Endothelial cell of umbilical vein (primary cell): ENCODE data around the gene KLRB1. TPM values are rescaled to one million over a fixed set of nuclear protein-coding genes. Genes with fewer than 3 reads are reported as not detected.
A peak's percentile ranks its signal among the peaks of the same experiment; 100 is the strongest.

Source experiments
- BruUV-seq: library from RNA; stranded (reverse); fragments of 400-500 nt; replicated peaks from 2 replicates; lab custom pipeline; 2021; lab: Mats Ljungman, UMichigan
- CTCF ChIA-PET: fragments of 300-600, 350-600 bp; sonication (Branson Sonifier 250); formaldehyde crosslinking; loops from one replicate; lab custom pipeline; 2021; ENCODE audit warnings: antibody characterized with exemption, inconsistent platforms; lab: Charles Lee
- POLR2A ChIA-PET: fragments of 300-600, 350-600 bp; sonication (Branson Sonifier 250); formaldehyde crosslinking; loops from one replicate; lab custom pipeline; 2021; ENCODE audit warnings: antibody characterized with exemption, inconsistent platforms; lab: Charles Lee
- DNase-seq: peaks from one replicate; pipeline ENCODE4 v3.0.0-alpha.2; 2011; ENCODE audit warnings: low read depth, low spot score
- FAIRE-seq: peaks from 2 replicates; lab custom pipeline; 2011; peaks lifted over from hg19 to GRCh38; lab: Jason Lieb, UNC
- H2AFZ ChIP-seq: 2 replicates; pipeline ENCODE4 v1.6.0; 2012; ENCODE audit warnings: low read depth, low read length, control low read depth, inconsistent platforms
- H3K27ac ChIP-seq: 2 replicates; pipeline ENCODE4 v1.5.1; 2011; ENCODE audit warnings: low read depth, mild to moderate bottlenecking, control low read depth, low read length, moderate library complexity; ENCODE audit not compliant: insufficient read depth
- H3K27me3 ChIP-seq, 2 experiments: 2 replicates each; pipeline versions ENCODE4 v1.6.0 to v1.6.1; 2011; ENCODE audit warnings: low read length in 2 of 2, mixed read lengths in 1 of 2; ENCODE audit not compliant: control insufficient read depth in 2 of 2, insufficient read depth in 2 of 2
- H3K36me3 ChIP-seq, 2 experiments: 2 replicates in 1 of 2; 3 replicates in 1 of 2; pipeline ENCODE4 v1.5.1; 2011; ENCODE audit warnings: low read length in 2 of 2, mild to moderate bottlenecking in 1 of 2, moderate library complexity in 1 of 2; ENCODE audit not compliant: control insufficient read depth in 2 of 2, insufficient read depth in 2 of 2; ENCODE audit errors: extremely low read depth in 1 of 2
- H3K4me1 ChIP-seq: 3 replicates; pipeline ENCODE4 v1.5.1; 2011; ENCODE audit warnings: mild to moderate bottlenecking, low read length; ENCODE audit not compliant: control insufficient read depth, insufficient read depth; ENCODE audit errors: extremely low read depth
- H3K4me2 ChIP-seq: 2 replicates; pipeline ENCODE4 v1.6.1; 2011; ENCODE audit warnings: low read length, control low read depth, mixed read lengths; ENCODE audit not compliant: insufficient read depth
- H3K4me3 ChIP-seq, 3 experiments: fragments of 200-600 bp in 1 of 3; sonication (generic), shearing (Covaris generic) in 1 of 3; replicated peaks in 1 of 3; 2 replicates each; pipeline ENCODE4 v1.5.1; 2011 to 2016; ENCODE audit warnings: control low read depth in 3 of 3, low read length in 3 of 3, mild to moderate bottlenecking in 2 of 3, inconsistent platforms in 1 of 3, low read depth in 1 of 3, moderate library complexity in 1 of 3; ENCODE audit not compliant: insufficient read depth in 1 of 3
- H3K79me2 ChIP-seq: 2 replicates; pipeline ENCODE4 v1.6.0; 2012; ENCODE audit warnings: low read length, inconsistent platforms; ENCODE audit not compliant: control insufficient read depth, insufficient read depth
- H3K9ac ChIP-seq: replicated peaks from 2 replicates; pipeline ENCODE3; 2011; ENCODE audit warnings: low read length, control low read depth; ENCODE audit not compliant: insufficient read depth; ENCODE audit errors: extremely low read depth
- H3K9me1 ChIP-seq: replicated peaks from 3 replicates; pipeline ENCODE4 v1.6.0; 2011; ENCODE audit warnings: mild to moderate bottlenecking, low read length; ENCODE audit not compliant: control insufficient read depth, insufficient read depth; ENCODE audit errors: extremely low read depth
- H3K9me3 ChIP-seq: replicated peaks from 2 replicates; pipeline ENCODE4 v1.5.1; 2012; ENCODE audit warnings: low read length, inconsistent platforms; ENCODE audit not compliant: control insufficient read depth, insufficient read depth
- H4K20me1 ChIP-seq: replicated peaks from 2 replicates; pipeline ENCODE3; 2011; ENCODE audit warnings: mild to moderate bottlenecking, low read length; ENCODE audit not compliant: control insufficient read depth, insufficient read depth; ENCODE audit errors: extremely low read depth
- CTCF ChIP-seq, 2 donors: IDR thresholded peaks; 1 replicate in 1 of 2; 2 replicates in 1 of 2; pipeline ENCODE4 v1.5.1; 2011; ENCODE audit warnings: low read length in 2 of 2, mild to moderate bottlenecking in 2 of 2, moderate library complexity in 2 of 2, control low read depth in 1 of 2, inconsistent platforms in 1 of 2, low read depth in 1 of 2; ENCODE audit not compliant: insufficient read depth in 1 of 2; ENCODE audit errors: extremely low read depth in 1 of 2
- EZH2 ChIP-seq: IDR thresholded peaks from 2 replicates; pipeline ENCODE4 v1.6.1; 2012; ENCODE audit warnings: borderline replicate concordance, low read depth, mild to moderate bottlenecking, moderate library complexity, low read length, inconsistent platforms; ENCODE audit not compliant: severe bottlenecking
- FOS ChIP-seq: IDR thresholded peaks from 2 replicates; pipeline ENCODE4 v1.6.1; 2011; ENCODE audit warnings: mild to moderate bottlenecking, low read length, moderate library complexity, borderline replicate concordance; ENCODE audit not compliant: insufficient read depth
- GATA2 ChIP-seq: IDR thresholded peaks from 2 replicates; pipeline ENCODE4 v1.7.0; 2011; ENCODE audit warnings: low read depth, mild to moderate bottlenecking, moderate library complexity, mixed read lengths, low read length; ENCODE audit not compliant: insufficient read length, insufficient read depth
- JUN ChIP-seq: IDR thresholded peaks from 2 replicates; pipeline ENCODE4 v1.6.1; 2011; ENCODE audit warnings: borderline replicate concordance, low read depth; ENCODE audit not compliant: insufficient read length, insufficient read depth
- MAX ChIP-seq: IDR thresholded peaks from 2 replicates; pipeline ENCODE4 v1.6.1; 2011; ENCODE audit not compliant: insufficient read depth, insufficient read length
- MYC ChIP-seq: IDR thresholded peaks from one replicate; pipeline ENCODE4 v1.6.1; 2011; ENCODE audit warnings: mild to moderate bottlenecking, low read depth, low read length
- POLR2A ChIP-seq: IDR thresholded peaks from 2 replicates; pipeline ENCODE4 v1.6.1; 2012; ENCODE audit warnings: low read depth, mild to moderate bottlenecking, control low read depth, low read length
- POLR2AphosphoS5 ChIP-seq: IDR thresholded peaks from 2 replicates; pipeline ENCODE4 v1.6.1; 2012; ENCODE audit warnings: low read depth, mild to moderate bottlenecking, control low read depth, low read length, moderate library complexity; ENCODE audit not compliant: insufficient read depth
- dilution Hi-C: fragments of 300-500 bp; cut with MboI; formaldehyde crosslinking; loops from one replicate; pipeline ENCODE4 v1.15.0; 2019; ENCODE audit warnings: low sequenced_read_pairs; ENCODE audit not compliant: extremely low pct_ligation_motif_present
- intact Hi-C: fragments of 100-400 bp; cut with micrococcal nuclease; formaldehyde crosslinking; loops from one replicate; pipeline ENCODE4 v1.10.0; 2022
- polyA plus RNA-seq, 4 experiments: library from polyadenylated mRNA; depleted of rRNA in 3 of 4; stranded (reverse) in 3 of 4; unstranded in 1 of 4; fragments of >200 nt; gene quantifications; 2 replicates each; pipeline versions ENCODE4 v1.2.1 to v1.2.3, GENCODE V29; 2011 to 2012; ENCODE audit warnings: missing spikeins in 1 of 4
- total RNA-seq: library from RNA; stranded (reverse); gene quantifications from 2 replicates; pipeline ENCODE4 v1.2.3, GENCODE V29; 2021

The KLRB1 gene
- total and polyA plus RNA-seq, 2 donors (not counting 3 experiments of a cell fraction or from before 2014, with no cell fraction given): not detected

GRCh38 chr12:9650151-9650576 is 42.4 kb upstream of the KLRB1 start:
- FAIRE-seq (no peak), DNase-seq (no peak)
- H3K4me1 ChIP-seq: peaks cover 40% of the 10 kb centered on the region
- dilution Hi-C loops (no loop called here), intact Hi-C loops (no loop called here)
- ChIA-PET CTCF (interaction anchor here (1.3 kb wide), 1 partner anchor 19 kb away, joined by 3 read pairs; no protein-coding TSS in a partner anchor), POLR2A (no interaction called here)
- no peaks in the 10 kb centered on the region for H4K20me1 ChIP-seq
- H3K79me2 ChIP-seq: peaks cover 10% of the 10 kb centered on the region
- peak overlapping the region; percentile 98 for H3K4me2 ChIP-seq
- BruUV-seq: no TSS peak
- TF ChIP-seq CTCF (IDR thresholded peaks at IDR 0.05; ENCODE audit: extremely low read depth in 1 of 2, insufficient read depth in 1 of 2, low read depth in 1 of 2, low read length in 2 of 2) (no peak), GATA2 (no peak), EZH2 (no peak), POLR2AphosphoS5 (no peak), MAX (no peak), POLR2A (no peak), MYC (no peak), FOS (no peak), JUN (no peak)
- no peak overlapping the region for H2AFZ ChIP-seq
- no peaks in the 10 kb centered on the region for H3K27me3 ChIP-seq
- no peak overlapping the region for H3K9ac ChIP-seq
- no peaks in the 10 kb centered on the region for H3K9me3 ChIP-seq
- H3K9me1 ChIP-seq: no peaks in the 10 kb centered on the region
- H3K36me3 ChIP-seq: no peaks in the 10 kb centered on the region
- peak overlapping the region; percentile 21 for H3K27ac ChIP-seq
- no peak overlapping the region for H3K4me3 ChIP-seq
